ENCODE measurements around the gene TMEM132D.
"Not testable (repeated sequence)": the region's sequence is repeated elsewhere in the genome, so short reads cannot be mapped to it uniquely, and the experiment has no call there.

TMEM132D gene

GRCh38 chr12:129903956-129904829 lies at the start of gene TMEM132D:
Gene TMEM132D, minus strand, starts transcription at chr12:129904025.
- DNase-seq = no peak

DNA sequence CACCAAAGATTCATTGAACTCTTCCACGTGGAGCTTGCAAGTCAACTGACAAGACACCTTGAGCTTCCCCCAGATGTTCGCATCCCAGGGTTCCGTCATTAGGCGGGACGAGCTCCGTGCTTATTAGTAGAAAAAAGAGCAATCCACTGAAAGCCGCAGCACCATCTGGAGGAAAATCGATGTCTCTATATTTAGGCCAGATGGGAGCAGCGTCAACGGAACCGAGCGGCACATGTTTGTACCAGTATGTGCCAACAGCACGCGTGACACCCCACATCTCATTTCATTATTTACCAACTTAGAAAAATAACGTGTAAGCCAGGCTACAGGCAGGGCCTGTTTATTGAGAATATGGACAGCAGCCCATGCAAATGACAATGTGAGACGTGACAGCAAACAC lies 45.8 kb upstream of the TMEM132D start:
- no peak for DNase-seq

DNA sequence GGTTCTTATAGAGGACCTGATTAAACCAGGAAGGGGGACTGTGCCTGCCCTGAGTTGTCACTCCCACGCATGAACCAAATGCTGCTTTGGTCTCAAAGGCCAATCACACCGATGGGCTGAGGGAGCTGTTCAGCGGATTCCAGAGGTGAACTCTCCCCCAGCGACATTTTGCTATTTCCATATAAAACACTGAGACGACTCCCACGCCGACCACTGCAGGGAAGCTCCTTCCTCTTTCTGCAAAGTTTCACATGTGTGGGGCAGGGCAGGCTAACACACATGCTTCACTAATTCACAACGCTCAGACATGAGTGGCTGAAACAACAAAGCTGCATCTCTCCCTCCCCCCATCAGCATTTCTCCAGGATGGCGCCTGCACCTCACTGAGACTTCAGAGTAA lies 37.8 kb upstream of the TMEM132D start:
- no peak for DNase-seq

DNA sequence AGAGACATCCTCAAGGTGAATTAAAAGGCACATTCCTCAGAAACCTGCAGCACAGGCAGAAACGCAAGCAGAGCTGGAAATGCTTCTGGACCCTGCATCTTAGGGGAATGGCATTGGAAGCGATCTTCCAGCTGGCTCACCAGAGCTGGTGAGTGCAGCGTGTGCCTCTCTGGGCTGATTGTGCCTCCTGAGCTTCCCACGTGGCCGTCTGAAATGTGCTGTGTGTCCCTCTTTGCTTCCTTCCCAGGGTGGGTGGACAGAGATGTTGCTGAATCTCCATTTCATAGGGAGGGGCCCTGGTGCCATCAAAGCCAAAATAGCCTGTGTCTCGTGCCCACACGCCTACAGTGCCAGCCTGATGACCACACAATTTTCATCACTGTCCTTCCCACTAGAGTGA lies 34.3 kb upstream of the TMEM132D start:
- DNase-seq = no peak

DNA sequence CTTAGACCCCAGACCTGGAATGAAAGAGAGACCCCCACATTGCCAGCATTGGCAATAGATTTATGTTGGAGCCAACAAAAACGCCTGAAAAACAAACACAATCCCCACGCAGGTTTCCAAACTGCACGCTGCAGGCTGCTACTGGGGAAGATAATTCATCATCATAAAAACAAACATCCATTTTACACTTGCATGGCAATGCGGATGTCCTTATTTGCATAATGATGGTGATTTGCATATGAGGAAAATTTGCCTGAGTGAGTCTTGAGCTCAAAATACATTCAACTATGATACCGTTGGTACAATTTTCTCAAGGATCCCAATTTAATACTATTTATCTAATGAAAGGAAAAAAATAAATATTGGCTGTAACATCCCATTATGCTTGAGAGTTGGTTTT lies 33.6 kb upstream of the TMEM132D start:
- no peak for DNase-seq

GRCh38 chr12:129928643-129929042 lies 24.8 kb upstream of the TMEM132D start:
- no peak for DNase-seq

DNA sequence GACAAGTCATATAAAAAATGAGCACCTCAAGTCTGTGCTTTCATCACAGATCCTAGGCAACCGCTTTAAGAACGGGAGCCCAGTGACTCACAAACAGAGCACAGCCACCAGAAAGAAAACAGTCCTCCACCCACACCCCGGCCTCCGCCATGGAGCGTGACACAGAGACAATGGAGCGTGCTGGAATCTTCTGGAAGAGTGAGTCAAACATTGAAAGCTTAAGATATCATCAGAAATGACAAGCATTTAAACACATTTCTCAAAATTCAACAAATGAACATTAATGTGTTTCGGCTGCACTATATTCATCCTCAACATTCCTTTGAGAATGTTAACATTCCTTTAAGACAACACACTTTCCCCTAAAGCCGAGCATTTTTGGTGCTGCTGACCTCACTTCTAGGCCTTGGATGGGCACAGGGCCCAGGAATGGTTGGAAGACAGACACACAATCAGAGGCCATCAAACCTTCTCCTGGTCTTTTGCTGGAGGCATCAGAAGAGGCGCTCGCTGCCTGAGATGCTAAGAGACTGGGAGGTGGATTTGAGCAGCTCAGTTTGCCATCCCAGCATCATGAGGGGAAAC lies 23.6 kb upstream of the TMEM132D start:
- DNase-seq = no peak

- no peak for DNase-seq
These were observed 7.7 kb upstream of the TMEM132D start for GRCh38 chr12:129911428-129912049.

- no peak for DNase-seq
These were observed 5.5 kb upstream of the TMEM132D start for GRCh38 chr12:129909051-129910020.

DNA sequence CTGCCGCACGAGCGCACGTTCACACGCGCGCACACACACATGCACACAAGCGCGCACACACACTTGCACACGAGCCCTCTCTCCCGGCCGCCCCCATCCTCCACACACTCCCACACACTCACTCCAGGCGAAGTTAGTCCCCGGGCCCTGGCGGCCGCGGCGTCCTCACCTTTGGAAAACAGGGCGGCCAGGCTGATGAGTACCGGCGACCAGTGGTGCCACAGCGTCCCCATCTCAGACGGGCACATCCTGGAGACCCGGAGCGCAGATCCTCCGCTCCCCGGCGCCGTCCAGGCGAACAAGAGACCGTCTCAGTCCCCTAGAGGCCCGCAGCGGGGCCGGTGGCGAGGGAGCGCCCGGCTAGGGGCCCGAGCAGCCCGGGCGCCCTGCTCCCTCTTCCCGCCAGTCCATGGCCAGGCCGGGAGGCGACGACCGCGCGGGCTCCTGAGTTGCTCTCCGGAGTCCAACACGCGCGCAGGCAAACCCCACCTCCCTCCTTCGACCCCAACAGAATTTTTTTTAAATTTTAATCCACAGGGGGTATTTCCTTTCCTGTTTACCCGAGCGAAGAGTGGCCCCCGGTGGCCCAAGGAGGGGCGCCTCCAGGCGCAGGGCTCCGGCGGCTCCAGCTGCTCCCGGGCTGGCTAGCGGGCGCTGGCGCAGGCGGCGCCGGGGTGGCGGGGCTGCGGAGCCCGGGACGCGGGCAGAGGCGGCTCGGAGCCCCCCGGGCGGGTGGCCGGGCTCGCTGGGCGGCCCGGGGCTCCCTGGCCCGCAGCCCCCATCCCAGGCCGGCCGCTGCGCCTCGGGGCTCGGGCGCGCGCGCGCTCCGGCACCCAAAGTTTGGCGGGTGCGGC lies 506 bp downstream of the TMEM132D start:
- DNase-seq = no peak

DNA sequence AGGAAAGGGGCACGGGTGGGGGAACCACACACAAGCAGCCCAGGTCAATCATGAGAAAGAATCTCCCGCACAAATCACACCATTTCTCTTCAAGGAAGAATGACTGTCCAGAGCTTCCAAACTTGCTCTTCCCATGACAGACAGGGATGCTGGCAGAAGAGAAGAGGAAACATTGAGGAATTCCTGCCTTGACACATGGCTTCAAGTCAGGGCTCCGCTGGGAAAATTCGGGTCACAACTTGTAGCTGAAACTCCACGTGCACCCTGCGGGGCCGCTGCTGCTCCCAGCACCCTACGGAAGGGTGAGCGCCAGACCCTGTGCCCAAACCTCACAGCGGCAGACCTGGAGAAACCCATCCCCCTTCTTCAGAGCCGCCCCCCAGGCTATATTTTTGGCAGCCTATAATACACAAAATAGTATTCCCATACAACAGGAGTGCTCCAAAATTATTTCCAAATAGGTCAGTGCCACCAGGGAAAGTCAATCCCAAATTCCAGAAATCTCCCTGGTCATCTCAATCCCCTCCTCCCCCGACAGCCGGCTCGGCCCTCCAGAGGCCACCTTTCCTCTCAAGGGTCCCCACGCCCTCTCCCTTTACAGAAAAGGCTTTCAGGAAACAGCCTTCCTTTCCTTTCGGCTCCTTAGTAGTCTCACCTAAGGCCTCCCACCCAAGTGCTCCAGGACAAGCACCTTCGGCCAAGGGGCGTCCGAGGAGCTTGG lies 1.3 kb downstream of the TMEM132D start:
- DNase-seq = no peak

DNA sequence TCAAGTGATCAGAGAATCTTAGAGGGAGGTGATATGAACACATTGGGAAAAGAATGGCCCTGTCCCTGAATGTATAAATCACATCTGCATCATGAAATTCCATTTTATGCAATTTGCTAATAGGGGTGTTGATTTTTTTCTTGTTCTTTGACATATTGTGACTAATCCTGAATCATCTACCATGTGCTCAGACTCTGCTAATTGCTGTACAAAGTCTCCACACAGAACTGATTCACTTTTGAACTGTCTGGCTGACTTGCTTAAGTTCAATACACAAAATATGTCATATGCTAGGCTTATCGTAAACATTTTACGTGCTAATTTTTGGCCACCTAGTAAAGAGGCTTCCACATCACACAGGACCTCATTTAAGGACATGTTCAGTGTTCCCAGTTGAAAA lies 2.6 kb downstream of the TMEM132D start:
- DNase-seq = no peak

DNA sequence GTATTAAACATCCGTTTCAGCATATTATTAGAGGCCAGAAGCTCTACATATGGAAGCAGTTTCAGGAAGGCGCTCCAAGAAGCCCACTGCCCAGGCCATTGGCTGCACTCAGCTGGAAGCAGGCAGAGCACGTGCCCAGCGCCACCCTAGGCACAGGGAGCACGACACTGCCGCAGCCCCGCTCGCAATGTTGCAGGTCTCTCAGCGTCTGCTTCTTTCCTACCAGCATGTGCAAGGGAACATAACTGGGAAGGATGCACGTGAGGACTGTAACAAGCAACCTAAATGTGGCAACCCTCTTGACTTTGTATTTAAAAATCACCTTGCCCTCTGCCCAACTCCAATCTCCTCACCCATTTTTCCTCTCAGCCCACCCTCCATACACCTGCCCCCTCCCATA lies 3.5 kb downstream of the TMEM132D start:
- DNase-seq = no peak

- DNase-seq = not testable (repeated sequence)
These were observed 4.8 kb downstream of the TMEM132D start for GRCh38 chr12:129899045-129899444.

GRCh38 chr12:129893691-129894090 lies 10.1 kb downstream of the TMEM132D start:
- no peak for DNase-seq

GRCh38 chr12:129887101-129887500 lies 16.7 kb downstream of the TMEM132D start:
- DNase-seq = no peak

GRCh38 chr12:129886541-129886940 lies 17.3 kb downstream of the TMEM132D start:
- no peak for DNase-seq

- DNase-seq = no peak
These were observed 18.5 kb downstream of the TMEM132D start for GRCh38 chr12:129885287-129885686.

- DNase-seq = no peak
These were observed 26.4 kb downstream of the TMEM132D start for GRCh38 chr12:129877411-129877810.

GRCh38 chr12:129873833-129874208 lies 30.0 kb downstream of the TMEM132D start:
- no peak for DNase-seq
